DMS 273 (cell line): Measurements from ENCODE around the gene OR5AU1.
A peak's percentile ranks its signal among the peaks of the same experiment; 100 is the strongest.

ENCODE experiments used
- DNase-seq: peaks from one replicate; lab custom pipeline; 2025; ENCODE audit not compliant: unreplicated experiment; lab: John Stamatoyannopoulos, UW

The OR5AU1 gene

DNA sequence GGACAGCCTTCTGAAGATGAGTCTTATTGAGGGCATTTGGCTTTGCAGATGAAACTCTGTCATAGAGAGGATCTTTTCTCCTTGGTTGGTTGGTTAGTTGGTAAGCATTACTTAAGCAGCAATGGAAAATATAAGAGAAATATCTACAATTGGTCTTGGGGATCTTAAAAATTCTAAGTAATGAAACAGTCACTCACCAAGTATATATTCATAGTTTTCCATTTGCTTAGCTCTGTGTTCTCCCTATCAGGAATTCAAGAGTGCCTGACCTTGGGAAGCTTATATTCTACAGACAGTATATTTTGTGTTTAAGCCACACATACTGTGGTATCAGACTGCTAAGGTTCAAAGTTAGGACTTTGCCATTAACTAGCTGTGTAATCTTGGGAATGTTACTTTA is at the start of gene OR5AU1:
Gene OR5AU1 (minus strand): TSS at position 101 of the 400 bp plus-strand sequence. CDS start 191 bp downstream, outside the sequence.
- no peak for DNase-seq

GRCh38 chr14:21205026-21205677 is 49.3 kb upstream of the OR5AU1 start:
- no peak for DNase-seq

GRCh38 chr14:21204167-21205025 is 48.5 kb upstream of the OR5AU1 start:
- DNase-seq = peak; percentile 41

- peak; percentile 36 for DNase-seq
Measured at GRCh38 chr14:21203470-21204166, 47.8 kb upstream of the OR5AU1 start.

DNA sequence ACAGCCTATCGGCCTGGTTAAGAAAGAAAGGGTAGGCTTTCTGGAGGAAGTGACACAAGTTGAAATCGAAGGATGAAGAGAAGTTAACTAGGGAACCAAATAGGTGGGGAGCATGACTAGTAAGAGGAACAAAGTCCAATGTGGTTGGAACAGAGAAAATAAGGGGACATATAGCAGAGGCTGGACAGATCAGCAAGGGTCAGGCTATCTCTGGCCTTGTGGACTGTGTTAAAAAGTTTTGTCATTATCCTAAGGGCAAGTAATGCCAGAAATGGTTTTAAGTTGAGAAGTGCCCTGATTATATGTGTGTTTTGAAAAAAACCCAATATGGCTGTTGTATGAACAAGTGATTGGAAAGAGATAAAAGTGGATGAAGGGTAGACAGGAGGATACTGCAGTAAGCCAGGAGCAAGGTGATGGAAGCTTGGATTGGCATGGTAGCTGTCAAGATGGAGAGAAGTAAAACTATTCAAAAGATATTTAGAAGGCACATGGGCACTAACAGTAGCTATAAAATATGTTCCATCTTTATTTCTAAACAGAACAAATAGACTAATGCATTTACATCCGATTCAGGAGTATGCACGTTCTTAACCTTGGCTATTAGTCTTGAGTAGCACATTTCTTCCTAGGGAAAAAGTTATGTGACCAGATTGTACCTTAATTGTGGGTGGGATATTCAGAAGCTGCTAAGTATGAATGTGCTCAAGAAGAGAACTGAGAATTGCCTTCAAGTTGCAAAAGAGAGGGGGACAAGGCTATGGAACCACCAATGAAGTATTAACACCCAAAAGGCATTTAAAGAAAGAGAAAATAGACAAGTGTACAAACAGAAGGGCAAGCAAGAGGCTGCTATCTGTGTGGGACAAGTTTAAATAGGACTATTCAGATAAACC is 46.8 kb upstream of the OR5AU1 start:
- DNase-seq = peak; percentile 35

- DNase-seq = peak; percentile 30
Measured at GRCh38 chr14:21201732-21202462, 46.0 kb upstream of the OR5AU1 start.

GRCh38 chr14:21200752-21201461 is 45.0 kb upstream of the OR5AU1 start:
- DNase-seq = no peak

DNA sequence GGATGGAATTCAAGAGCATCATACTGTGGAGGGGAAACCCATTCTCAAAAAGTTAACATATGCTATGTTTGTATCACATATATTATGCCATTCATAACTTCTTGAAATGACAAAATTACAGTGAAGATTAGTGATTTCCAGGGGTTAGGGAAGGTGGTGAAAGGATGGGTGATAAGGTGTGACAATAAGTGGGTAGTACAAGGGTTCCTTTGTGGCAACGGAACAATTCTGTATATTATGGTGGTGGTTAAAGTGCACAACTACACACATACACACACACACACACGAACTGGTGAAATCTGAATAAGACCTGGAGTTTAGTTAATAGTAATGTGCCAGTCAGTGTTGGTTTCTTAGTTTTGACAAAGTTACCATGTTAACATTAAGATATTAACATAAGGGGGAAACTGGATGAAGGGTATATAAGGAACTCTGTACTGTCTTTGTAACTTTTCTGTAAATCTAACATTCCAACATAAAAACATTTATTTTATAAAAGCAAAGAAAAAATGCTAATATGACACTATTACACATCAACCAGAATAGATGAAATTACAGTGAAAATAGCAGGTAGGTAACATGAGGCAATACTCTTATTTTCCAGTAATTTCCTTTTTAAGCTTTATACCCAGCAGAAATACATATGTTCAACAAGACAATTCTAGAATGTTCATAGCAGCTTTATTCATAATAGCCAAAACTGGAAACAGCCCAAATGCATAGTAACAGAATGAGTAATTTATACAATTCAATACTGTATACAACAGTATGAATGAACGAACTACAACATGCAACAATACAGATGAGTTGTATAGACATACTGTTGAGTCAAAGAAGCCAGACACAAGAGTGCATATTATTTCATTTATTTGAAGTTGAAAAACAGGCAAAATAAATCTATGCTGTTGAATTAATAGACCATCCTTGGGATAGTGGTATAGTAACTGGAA is 44.0 kb upstream of the OR5AU1 start:
- peak; percentile 24 for DNase-seq

DNA sequence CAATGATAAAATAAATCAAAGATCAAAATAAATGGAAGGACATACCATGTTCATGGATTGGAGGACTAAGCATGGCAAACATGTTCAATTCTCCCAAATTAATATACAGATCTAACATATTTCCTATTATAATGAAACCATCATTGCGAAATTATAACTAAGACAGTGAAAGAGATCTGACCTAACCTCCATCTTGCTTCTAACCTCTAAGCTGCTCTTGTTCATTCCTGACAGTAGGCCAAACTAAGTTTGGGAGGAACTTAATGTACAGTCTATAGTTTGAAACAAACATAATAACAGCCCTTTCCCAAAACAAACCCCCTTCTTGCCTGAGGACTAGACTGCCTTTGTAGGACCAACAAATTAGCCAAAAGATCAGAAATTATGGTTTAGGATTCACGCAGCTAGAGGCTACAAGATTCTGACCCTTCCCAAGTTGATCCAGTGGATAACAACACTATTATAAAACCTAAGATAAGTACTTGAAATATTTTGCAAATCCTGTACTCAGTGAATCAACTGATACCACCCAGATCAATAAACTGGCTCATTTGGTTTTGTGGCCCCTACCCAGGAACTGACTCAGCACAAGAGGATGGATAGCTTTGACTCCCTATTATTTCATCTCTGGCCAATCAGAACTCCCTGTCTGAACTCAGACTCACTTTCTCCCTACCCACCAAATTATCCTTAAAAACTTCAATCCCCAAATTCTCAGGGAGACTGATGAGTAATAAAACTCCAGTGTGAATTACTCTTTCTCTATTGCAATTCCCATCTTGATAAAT is 41.7 kb upstream of the OR5AU1 start:
- DNase-seq = no peak

GRCh38 chr14:21194597-21194996 is 38.7 kb upstream of the OR5AU1 start:
- DNase-seq = no peak

DNA sequence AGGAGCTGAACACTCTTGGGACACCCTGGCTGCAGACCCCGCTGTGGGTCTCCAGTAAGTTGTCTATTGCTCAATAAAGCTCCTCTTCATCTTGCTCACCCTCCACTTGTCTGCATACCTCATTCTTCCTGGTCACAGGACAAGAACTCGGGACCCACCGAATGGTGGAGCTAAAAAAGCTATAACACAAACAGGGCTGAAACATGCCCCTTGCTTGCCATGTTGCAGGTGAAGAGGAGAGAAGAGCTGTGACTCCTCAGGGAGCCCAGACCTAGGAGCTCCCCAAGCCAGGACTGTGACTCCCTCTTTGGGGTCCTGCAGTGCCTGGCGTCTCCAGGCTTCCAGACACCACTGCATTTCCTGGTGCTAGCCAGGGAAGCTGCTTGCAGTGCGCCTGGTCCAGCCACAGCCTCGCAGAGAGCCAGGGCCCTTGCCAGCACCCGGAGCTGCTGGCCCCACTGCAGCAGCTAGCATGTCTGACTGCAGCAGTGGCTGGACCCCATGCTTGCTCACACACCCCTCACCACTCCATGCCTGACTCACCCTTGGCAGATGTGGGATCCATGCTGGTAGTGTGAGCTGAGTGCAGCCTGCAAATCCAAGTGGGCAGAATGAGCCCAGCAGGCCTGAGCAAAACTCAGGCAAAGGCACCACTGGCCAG is 37.1 kb upstream of the OR5AU1 start:
- DNase-seq = peak; percentile 37

GRCh38 chr14:21192447-21192822 is 36.6 kb upstream of the OR5AU1 start:
- no peak for DNase-seq

DNA sequence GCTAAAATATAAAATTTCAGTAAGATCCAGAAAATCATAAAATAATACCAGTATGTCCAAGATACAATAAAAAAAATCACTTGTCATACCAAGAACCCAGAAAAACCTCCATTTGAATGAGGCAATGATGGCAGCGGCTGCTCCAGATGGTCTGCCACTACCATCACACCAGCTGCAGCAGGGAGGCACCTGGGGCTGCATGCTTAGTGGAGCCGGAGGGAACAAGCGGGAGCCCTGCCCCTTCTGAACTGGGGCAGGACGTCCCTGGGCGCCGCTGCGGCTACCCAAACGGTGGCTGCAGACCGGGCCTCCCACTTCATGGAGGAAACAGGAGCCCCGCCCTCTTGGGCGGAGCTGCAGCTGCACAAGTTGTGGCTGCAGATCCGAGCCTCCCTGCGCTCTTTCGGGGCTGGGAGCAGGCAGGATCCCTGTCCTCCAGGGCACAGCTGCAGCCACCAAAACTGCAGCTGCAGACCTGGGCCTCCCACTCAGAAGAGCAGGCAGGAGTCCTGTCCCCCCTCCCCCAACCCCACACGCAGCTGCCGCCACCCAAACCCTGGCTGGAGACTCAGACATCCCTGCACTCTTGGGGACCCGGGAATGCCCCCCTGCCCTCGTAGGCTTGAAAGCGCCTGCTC is 36.1 kb upstream of the OR5AU1 start:
- DNase-seq = peak; percentile 97

GRCh38 chr14:21191261-21191808 is 35.5 kb upstream of the OR5AU1 start:
- no peak for DNase-seq

GRCh38 chr14:21185491-21185890 is 29.6 kb upstream of the OR5AU1 start:
- DNase-seq = no peak

DNA sequence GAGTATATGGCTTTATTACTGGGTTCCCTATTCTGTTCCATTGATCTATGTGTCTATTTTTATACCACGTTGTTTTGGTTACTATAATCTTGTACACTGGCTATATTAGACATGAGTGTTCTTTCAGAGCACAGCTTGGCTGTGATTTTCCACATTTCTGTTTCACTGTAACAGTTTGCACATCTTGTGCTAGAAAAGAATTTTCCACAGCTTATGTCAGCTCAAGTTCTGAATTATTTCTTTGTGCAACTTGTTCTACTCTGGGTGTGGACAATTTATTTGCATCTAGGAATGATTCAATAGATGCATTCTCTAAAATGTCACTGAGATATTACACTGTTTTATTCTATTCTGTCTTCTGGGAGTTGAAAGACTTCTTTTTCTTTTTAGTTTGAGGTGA is 28.4 kb upstream of the OR5AU1 start:
- no peak for DNase-seq
